Suppressor macrophage treated with lipopolysaccharide for 1 hour (primary cell): ENCODE data around the gene TACR2.
"Not testable (repeated sequence)": the region's sequence is repeated elsewhere in the genome, so short reads cannot be mapped to it uniquely, and the experiment has no call there.

Experiments
- DNase-seq, 3 donors: peaks; one replicate each; pipeline ENCODE4 v3.0.0-alpha.2; 2020 to 2022

Gene TACR2

DNA sequence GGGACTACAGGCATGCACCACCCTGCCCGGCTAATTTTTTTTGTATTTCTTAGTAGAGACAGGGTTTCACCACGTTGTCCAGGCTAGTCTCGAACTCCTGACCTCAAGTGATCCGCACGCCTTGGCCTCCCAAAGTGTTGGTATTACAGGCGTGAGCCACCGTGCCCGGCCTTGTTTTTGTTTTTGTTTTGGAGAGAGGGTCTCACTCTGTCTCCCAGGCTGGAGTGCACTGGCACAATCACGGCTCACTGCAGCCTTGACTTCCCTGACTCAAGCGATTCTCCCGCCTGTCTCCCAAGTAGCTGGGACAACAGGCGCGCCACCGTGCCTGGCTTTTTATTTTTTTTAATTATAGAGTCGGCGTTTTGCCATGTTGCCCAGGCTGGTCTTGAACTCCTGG lies 33.7 kb upstream of the TACR2 start:
- DNase-seq = not testable (repeated sequence)

DNA sequence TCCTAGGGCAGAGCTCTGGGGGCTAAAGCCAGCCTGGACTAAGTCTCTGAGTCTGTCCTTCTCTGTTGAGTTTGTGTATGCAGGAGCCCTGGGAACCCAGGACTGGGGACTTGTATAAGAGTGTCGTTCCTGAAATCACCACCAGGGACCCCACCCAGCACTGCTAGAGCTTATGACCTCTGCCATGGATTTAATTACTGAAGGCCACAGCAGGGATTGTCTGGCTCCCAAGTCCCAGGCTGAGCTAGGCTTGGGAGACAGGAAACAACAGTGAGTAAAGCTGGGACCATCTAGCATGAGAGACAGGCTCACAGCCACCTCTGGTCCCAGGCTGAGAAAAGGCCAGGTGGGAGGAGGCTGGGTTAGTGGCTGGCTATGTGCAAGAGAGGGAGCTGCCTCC lies 33.1 kb upstream of the TACR2 start:
- DNase-seq = peak; percentile 68 to 85 (median 77)

DNA sequence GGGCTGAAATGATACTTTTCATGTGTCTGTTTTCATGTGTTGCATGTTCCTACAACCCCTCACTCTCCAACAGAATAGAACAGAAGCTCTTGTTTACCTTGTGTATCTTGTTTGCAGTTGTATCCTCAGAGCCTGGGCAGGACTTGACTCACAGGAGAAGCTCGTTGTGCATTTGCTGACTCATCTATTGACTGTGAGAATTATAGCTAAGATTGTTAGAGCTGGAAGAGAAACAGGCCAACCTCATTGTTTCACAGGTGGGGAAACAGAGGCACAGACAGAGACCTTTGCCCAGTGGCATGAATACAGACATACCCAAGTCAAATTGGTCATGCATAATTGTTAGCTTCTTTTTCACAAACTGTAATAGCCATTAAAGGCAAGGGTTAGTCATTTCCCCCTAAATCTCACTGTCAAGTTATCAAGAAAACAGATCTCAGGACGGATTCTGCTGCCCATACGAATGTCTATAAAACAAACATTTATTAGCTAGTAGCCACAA lies 30.0 kb upstream of the TACR2 start:
- DNase-seq = peak in 2 of 3 donors; percentile 49 to 50

DNA sequence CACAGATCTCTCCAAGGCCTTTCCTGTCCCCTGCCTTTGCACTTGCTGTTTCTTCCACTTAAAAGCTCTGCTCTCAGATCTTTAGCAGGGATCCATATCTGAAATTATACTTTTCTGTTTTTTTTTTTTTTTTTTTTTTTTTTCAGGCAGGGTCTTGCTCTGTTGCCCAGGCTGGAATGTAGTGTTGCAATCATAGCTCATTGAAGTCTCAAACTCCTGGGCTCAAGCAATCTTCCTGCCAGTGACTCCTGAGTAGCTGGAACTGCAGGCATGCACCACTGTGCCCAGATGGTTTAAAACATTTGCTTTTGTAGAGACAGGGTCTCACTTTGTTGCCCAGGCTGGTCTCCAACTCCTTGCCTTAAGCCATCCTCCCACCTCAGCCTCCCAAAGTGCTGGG lies 29.5 kb upstream of the TACR2 start:
- DNase-seq = no peak

DNA sequence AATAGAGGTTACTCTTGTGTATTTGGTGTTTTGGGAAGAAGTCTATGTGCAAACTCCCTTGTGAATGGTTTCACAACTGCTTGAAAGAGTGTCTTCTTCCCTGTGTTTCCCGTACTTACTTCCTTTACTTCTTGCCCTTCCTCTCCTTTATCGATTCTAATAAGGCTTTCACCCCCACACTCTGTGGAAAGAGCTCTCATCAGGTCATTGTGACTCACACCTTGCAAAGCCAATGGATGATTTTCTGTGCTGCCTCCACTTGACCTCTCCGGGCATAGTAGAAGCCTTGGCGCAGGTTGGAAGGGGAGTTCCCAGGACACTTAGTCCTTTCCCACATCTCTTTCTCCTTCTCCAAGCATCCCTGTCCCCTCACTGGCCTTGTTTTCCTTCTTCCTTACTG lies 28.3 kb upstream of the TACR2 start:
- peak in 2 of 3 donors; percentile 27 to 50 for DNase-seq

DNA sequence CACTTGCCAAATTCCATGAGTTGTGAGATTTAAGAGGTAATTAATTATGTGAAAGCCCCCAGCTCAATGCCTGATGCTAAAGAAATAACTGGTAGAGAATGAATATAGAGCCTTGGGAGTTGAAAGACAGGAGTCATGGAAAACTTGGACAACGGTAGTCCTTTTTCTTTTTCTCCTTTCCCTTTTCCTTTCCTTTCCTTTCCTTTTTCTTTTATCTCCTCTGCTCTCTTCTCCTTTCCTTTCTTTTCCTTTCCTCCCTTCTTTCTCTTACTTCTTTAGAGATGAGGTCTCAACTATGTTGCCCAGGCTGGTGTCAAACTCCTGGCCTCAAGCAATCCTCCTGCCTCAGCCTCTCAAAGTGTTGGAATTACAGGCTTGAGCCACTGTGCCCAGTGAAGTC lies 26.6 kb upstream of the TACR2 start:
- DNase-seq = no peak

DNA sequence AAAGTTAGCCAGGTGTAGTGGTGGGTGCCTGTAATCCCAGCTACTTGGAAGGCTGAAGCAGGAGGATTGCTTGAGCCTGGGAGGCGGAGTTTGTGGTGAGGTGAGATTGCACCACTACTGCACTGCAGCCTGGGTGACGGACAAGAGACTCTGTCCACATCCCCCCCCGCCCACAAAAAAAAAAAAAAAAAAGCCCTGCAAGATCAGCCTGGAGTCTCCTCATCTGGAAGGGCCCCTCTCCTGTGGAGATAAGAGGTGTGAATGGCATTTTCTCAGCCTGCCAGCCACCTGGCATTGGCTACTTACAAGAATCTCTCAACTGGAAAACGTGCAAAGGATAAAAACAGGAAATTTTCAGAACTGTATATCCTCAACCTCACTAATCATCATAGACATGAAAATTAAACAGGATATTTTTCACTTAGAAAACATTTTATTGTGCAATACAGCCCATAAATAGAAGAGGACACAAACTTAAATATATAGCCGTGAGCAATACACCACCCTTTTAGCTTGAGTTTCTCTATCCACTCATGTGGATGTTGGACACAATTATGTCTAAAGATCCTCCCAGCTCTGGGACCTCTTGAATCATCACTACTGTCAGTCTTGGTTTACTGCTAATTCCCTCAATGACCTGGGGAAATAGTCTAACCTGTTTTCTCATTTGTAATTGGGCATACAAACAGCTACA lies 23.2 kb upstream of the TACR2 start:
- DNase-seq = peak; percentile 63 to 73 (median 71)

DNA sequence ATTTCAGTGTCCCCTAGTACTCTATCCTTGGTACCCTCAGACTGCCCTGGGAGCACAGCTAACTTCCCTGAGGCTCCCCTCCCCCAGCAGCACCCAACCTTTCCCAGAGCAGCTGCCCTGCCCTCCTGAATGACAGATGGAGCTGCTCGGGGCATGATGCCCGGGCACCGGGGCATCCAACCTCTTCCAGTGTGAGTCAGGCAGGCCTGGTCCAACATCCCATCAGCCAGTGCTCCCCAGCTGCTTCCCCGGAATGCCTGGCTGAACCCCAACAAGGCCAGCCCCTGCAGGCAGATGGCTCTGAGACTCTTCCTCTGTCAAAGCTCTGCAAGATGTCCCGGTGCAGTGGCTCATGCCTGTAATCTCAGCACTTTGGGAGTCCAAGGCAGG lies 22.6 kb upstream of the TACR2 start:
- no peak for DNase-seq

DNA sequence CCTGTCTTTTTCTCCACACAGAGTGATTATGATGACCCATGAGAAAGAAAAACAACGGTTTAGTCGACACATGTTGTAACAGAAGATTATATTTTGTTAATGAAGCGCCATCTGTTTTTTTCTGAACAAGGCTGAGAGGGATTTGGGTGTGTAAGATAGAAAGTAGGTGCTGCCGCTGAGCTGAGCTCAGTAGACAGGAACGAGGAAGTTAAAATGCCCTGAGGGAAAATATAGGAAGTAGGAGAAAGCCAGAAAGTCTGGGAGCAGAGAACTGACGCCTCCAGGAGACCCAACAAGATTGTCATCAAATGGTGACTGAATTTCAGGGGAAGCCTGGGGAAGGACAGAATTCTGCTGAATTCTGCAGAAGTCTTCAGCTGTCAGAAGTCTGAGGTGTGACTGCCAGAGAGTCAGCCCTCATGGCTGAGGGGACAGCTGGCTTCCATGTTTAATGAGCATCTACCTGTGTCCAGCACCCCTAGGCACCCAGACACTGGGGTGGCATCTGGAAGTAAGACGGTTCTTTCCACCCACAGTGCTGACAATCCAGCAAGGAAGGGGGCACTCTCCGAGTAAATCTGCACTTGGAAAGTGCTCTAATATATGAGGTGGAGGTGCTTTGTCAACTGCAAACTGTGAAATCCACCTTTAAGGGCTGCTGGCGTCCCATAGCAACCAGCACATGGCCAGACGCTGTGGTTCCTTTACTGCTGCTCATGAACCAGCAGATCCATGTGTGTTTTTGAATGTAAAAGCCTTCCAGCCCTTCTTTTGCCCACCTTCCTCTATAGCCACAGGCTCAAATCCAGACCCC lies 22.0 kb upstream of the TACR2 start:
- peak; percentile 76 to 86 (median 81) for DNase-seq

DNA sequence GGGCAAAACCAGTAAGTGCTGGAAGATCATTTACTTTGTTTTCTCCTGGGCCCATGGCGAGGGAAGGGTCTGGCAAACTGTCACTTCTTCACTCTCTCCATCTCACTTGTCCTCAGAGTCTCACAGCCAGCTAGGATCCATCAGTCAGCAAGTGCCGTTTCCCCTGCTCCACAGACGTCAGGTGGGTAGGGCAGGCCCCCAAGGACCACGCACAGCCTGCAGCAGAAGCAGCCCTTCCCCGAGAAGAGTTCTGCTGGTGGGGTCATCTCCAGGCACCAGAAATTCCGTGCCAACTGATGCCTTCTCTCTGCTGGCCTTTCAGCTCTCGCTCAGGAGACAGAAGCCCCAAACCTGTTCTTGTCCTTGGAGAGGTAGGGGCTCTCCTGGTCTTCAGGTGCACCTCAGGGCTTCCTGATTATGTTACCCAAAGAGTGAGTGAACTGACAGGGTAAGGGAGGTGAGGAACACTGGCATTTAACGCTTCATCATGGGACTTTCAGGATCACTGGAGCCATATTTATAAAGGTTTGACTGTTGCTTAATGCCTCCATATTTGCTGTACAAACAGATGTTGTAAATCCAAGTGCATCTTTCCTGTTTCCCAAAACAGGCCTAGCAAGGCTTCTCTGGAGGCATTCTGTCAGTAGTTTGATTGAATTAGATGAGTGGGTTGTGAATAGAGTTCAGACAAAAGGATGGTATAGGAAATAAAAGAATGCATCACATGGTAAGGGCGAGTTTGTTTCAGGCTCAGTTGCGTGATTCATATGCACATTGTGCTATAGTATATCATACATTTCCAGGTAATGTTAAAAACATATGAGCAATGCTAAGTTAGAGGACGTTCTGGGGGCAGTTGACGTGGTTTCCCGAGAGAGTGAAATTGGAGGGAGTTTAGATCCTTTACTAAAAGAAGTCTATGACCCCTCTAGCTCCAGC lies 20.9 kb upstream of the TACR2 start:
- DNase-seq = no peak

DNA sequence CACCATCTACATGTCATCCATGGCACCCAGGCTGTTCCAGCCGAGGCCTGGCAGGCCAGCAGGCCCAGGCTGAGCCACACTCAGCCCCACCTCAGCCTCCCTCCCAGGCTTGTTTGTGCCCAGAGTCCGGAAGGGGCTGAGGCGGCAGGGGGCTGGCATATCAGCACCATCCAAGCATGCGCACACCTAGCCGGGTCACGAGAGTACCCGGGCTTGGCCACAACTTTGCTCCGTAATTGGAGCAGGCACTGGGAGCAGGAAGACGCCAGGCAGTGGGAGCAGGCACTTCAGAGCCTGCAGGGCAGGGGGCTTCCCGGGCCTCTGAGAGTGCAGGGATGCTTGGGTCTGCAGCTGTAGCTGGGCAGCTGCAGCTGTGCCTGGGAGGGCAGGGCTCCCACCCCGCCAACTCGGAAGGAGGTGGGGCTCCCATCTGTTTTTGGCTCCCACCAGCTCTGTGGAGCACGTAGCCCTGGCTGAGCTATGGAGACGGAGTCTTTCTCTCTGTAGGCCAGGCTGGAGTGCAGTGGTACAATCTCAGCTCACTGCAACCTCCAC lies 19.3 kb upstream of the TACR2 start:
- DNase-seq = no peak

DNA sequence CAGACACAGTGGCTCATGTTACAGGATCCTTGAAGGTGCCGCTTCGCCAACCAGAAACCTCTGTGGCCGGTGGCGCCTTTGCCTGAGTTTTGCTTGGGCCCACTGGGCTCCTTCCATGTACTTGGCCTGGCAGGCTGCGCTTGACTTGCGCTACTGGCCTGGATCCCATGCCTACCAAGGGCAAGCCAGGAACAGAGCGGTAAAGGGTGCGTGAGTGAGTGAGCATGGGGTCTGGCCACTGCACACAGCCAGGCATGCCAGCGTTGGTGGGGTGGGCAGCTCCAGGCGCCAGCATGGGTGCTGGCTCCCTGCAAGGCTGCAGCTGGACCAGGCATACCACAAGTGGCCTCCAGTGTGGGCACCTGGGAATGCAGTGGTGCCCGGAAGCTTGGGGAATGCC lies 18.2 kb upstream of the TACR2 start:
- DNase-seq = no peak

DNA sequence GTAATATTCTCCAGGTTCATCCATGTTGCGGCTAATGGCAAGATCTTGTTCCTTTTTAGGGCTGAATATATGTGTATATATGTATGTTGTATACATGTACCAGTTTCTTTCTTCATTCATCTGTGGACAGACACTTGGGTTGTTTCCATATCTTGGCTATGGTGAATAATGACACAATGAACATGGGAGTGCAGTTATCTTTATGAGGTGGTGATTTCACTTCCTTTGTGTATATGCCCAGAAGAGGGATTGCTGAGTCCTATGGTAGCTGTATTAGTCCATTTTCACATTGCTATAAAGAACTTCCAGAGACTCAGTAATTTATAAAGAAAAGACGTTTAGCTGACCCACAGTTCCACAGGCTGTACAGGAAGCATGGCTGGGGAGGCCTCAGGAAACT lies 17.5 kb upstream of the TACR2 start:
- DNase-seq = no peak

DNA sequence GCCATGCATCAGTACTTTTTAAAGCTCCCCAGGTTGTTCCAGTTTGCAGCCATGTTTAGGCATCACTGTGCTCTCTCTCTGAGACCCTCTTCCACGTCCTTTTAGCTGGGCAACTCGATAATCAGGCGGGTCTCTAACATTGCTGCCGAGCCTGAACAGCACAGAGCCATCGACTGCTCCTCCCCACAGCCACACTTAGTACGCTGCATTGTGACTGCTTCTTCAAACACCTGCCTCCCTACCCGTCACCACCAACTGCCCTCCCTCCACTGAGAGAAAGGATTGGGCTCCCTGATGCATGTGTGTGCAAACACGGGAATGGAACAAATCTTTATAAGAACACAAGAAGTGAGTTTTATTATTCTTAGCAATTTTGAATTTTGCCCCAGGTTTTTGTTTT lies 11.4 kb upstream of the TACR2 start:
- DNase-seq = no peak

DNA sequence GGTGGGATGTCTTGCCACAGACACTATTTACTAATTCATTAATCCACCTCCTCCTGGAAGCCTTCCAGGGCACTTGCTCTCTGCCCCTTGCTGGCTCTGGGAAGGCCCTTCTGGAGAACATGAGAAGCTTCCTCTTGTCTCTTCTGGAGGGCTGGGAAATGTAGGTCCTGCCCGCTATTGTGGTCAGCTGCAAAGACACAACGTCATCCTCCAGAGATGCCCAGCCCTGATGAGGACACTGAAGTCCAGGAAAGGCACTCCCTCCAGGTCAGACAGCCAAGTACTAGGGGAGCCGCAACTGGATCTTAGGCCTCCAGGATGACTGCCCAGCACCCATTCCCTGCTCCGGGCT lies 9.6 kb upstream of the TACR2 start:
- no peak for DNase-seq

DNA sequence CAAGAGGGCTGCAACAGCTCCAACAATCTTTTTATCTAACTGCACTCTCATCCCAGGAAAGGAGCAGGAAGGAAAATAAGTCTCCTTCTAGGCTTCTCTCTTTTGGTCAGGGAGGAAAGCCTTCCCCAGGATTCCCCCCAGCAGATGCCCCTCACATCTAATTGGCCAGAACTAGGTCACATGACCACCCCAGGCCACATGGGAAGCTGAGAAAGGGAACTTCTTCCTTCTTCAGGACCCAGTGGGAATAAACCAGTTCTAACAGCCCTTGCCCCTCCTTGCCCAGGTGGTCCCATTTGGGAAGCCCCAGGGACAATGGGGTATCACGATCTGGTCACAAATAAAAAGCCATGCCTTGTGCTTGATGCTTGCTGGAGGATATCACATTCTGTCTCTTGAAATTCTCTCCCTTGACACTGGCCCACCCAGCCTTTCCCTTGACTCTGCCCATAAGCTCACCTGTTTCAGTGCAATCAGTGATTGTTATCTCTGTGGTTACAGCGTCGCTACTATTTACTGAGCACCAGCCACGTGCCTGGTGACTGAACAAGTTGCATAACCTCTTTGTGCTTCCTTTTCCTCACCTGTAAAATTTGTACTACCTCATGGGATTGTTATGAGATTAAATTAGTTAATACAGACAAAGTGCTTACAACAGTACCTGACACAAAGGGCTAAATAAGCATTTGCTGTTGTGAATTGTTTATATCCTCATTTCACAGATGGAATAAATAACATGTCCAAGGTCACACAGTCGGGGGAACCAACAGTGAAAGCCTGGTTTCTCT lies 9.0 kb upstream of the TACR2 start:
- peak in 2 of 3 donors; percentile 28 to 38 for DNase-seq

DNA sequence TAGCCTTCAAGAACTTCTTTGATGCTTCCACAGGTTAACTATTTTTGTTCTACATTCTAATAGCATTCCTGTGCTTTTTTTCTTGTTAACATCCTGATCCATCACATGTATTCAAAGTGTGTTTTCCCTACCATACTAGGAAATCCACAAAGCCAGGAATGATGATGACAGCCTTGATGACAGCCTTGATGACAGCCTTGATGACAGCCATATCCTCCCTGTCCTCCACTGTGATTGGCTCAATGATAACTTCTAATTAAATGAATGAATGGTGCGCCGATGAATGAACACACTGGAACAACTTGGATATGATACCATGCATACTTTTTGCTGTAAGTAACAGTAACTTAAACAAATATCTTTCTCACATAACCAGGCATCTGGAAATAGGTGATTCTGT lies 8.3 kb upstream of the TACR2 start:
- DNase-seq = no peak

DNA sequence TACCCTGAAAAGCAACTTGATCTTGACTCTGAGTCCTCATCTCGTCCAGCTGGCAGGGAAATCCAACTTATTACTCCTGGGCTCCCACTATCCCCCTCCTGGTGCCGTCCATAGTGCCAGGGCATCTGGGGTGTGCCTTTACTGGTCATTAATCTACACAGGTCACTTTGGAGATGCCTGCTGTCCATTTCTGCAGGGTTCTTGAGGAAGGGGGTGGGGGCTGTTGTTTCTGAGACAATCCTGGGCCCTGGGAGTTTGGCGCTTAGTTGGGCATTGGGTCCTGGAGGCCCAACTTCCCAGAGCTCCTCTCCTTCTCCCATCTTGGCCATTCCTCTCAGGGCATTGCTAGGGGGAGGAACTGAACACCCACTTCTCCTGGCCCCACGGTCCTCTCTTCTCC lies 6.0 kb upstream of the TACR2 start:
- no peak for DNase-seq

DNA sequence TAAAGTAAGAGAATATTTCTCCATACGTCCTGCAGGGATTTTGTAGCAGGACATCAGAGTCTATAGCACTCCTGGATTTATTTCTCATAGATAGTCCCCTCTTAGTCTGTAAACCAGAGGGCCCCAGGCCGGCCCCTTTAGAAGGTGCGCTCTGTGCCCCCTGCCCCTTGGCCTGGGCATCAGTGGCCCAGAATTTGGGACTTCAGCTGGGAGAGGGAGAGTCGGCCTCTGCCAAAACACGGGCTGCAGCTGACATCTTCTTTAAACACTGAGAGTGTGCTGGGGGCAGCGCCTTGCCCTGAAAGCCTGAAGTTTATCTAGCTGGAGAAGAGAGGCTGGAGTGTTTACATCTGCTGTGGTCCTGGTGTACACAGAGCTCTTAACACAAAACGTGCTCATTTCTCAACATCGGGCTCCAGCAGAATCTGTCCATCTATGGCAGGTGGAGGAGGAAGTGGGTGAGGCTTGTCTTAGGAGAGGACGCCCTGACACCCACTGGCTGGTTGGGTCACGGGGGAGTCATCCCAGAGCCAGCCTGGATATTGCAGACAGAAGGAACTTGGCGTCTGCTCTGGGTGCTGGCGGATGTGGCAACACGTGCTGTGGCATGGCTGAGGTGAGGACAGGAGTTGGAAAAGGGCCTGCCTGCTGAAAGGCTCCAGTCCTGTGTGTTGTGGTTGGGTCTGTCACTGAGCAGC lies 5.0 kb upstream of the TACR2 start:
- DNase-seq = peak; percentile 55 to 59 (median 57)

DNA sequence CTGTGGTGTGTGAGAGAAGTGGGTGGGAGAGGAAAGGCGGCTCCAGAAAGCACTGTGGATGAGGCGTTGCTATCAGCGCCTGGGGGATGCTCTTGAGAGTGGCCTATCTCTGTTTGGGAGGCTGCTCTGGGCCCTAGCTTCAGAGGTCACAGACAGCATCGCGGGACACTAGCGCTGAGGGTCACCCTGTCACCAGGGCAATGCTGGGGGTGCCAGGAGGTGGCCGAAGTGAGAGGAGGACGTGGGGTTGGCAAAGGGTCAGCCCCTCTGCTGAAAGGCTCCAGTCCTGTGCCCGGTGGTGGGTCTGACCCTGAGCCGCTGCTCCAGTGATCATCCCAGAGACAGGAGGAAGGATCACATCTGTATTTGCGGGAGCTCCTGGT lies 3.0 kb upstream of the TACR2 start:
- no peak for DNase-seq

DNA sequence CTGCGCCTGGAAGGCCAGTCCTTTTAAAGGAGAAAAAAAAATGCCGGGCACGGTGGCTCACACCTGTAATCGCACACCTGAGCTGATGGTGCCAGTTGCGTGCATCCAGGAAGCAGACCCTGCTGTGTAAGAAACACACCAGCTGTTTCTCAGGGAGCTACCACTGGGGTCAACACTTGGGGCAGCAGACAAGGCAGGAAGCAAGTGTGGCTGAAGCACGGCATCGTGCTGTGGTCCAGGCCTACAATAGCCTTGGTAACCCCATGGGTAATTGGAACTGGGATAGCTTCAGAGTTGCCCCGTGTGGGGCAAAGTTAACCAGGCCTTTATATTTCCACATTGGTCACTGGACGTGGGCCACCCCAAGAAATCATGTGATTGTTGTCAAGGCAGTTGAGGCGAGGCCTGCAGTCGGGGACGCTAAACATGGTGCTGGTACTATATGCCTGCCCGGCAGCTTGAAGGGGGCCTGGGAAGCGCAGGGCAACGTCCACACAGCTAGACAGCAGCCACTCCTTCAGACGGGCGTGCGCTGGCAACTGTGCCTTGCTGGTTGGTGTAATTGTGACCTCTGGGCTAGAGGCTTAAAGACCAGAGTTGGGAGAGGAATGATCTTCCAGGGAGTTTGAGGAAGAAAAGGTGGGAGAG lies 2.5 kb upstream of the TACR2 start:
- DNase-seq = no peak
